Kidney epithelial cell (primary cell): ENCODE results near the gene RNF214. TPM values are rescaled to one million over a fixed set of nuclear protein-coding genes. Genes with fewer than 3 reads are reported as not detected.
"Not testable (repeated sequence)": the region's sequence is repeated elsewhere in the genome, so short reads cannot be mapped to it uniquely, and the experiment has no call there.

Source experiments
- DNase-seq: peaks from one replicate; pipeline ENCODE4 v3.0.0-alpha.2; 2010; ENCODE audit warnings: low read depth
- H3K27me3 ChIP-seq: 2 replicates; pipeline ENCODE4 v1.6.0; 2011; ENCODE audit warnings: low read length; ENCODE audit not compliant: control insufficient read depth, insufficient read depth
- H3K36me3 ChIP-seq: 2 replicates; pipeline ENCODE4 v1.5.1; 2011; ENCODE audit warnings: low read length; ENCODE audit not compliant: control insufficient read depth, insufficient read depth
- H3K4me3 ChIP-seq: 2 replicates; pipeline ENCODE4 v1.5.1; 2011; ENCODE audit warnings: low read depth, mild to moderate bottlenecking, control low read depth, low read length
- total RNA-seq: library from RNA; depleted of rRNA; stranded (reverse); fragments of >200 nt; gene quantifications from 2 replicates; pipeline ENCODE4 v1.2.3, GENCODE V29; 2015
- TF ChIP-seq, protein P1 (sequence below): IDR thresholded peaks from 2 replicates; pipeline ENCODE4 v1.5.1; 2011; ENCODE audit warnings: mild to moderate bottlenecking, moderate library complexity, low read length, control low read depth, inconsistent platforms; ENCODE audit not compliant: insufficient read depth, poor library complexity, severe bottlenecking

Gene RNF214
- total RNA-seq, 1 donor from 2014 or later, result 11.7 TPM

DNA sequence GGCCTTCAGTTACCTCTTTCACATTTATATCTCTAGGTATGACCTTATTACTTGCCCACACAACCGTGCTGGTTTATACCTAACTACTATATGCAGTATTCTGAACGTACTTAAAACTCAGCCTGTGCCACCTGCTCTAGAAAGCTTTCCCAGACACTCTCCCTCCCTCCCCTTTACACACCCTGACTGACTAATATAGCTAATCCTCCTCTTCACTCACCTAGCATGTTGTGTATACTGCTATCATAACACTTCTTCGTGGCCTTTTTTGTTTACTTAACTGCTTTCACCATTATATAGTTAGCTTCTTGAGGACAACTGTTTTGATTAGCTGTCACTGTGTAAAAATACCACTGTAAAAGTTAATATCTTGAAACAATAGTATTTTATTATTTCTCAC is 23.5 kb downstream of the RNF214 start:
- TF ChIP-seq, protein P1, sequence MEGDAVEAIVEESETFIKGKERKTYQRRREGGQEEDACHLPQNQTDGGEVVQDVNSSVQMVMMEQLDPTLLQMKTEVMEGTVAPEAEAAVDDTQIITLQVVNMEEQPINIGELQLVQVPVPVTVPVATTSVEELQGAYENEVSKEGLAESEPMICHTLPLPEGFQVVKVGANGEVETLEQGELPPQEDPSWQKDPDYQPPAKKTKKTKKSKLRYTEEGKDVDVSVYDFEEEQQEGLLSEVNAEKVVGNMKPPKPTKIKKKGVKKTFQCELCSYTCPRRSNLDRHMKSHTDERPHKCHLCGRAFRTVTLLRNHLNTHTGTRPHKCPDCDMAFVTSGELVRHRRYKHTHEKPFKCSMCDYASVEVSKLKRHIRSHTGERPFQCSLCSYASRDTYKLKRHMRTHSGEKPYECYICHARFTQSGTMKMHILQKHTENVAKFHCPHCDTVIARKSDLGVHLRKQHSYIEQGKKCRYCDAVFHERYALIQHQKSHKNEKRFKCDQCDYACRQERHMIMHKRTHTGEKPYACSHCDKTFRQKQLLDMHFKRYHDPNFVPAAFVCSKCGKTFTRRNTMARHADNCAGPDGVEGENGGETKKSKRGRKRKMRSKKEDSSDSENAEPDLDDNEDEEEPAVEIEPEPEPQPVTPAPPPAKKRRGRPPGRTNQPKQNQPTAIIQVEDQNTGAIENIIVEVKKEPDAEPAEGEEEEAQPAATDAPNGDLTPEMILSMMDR, result no peak
- Histone ChIP-seq H3K4me3 (no peak overlapping the region), H3K36me3 (no peaks in the 10 kb centered on the region), H3K27me3 (no peaks in the 10 kb centered on the region)
- DNase-seq, result no peak

DNA sequence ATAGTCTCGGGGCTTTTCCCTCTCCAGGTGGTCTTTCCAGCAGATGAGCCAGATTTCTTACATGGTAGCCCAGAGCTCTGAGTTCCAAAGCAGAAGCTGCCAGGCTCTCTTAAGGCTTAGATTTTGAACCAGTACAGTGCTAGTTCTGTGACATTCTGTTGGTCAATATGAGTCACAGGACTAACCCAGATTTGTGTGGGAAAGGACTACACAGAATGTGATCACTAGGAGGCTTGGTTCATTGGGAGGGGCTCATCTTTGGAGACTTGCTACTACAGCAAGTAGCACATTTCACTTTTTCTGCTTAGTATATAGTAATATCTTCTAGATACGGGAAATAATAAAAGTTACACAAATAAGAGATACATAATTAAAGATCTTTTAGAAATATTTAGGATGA is 24.1 kb downstream of the RNF214 start:
- H3K27me3 ChIP-seq, result no peaks in the 10 kb centered on the region
- DNase-seq, result no peak
- no peaks in the 10 kb centered on the region for H3K36me3 ChIP-seq
- TF ChIP-seq, protein P1, result no peak
- no peak overlapping the region for H3K4me3 ChIP-seq

DNA sequence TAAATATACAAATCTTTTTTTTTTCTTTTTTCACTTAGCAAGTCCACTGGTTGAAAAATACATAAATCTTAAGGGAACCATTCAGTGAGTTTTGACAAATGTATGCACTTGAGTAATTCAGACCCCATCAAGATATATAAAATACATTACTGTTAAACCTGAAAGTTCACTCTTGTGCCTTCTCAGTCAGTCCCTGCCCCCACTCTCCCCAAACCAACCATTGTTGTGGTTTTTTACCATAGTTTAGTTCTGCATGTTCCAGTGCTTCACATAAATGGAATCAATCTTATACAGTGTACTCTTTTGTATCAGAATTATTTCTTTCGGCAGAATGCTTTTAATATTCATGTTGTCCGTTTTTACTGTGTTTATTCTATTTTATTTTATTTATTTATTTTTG is 26.1 kb downstream of the RNF214 start:
- TF ChIP-seq, protein P1, result no peak
- Histone ChIP-seq H3K36me3 (no peaks in the 10 kb centered on the region), H3K4me3 (no peak overlapping the region), H3K27me3 (no peaks in the 10 kb centered on the region)
- DNase-seq, result no peak

DNA sequence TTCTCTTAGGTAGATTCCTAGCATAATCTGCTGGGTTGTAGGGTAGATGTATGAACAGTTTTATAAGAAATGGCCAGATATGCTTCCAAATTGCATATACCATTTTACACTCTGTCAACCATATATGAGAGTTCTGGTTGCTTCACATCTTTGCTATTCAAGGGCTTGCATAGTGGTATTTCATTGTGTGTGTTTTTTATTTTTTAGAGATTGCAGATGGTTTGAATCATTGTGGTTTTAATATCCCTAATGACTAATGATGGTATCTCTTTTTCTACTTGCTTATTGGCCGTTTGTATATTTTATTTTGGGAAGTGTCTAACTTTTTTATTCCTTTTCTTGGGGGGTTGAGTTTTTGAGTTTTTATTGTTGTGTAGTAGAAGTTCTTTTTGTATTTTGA is 26.9 kb downstream of the RNF214 start:
- no peaks in the 10 kb centered on the region for H3K36me3 ChIP-seq
- no peak for DNase-seq
- TF ChIP-seq, protein P1, result no peak
- no peak overlapping the region for H3K4me3 ChIP-seq
- no peaks in the 10 kb centered on the region for H3K27me3 ChIP-seq

DNA sequence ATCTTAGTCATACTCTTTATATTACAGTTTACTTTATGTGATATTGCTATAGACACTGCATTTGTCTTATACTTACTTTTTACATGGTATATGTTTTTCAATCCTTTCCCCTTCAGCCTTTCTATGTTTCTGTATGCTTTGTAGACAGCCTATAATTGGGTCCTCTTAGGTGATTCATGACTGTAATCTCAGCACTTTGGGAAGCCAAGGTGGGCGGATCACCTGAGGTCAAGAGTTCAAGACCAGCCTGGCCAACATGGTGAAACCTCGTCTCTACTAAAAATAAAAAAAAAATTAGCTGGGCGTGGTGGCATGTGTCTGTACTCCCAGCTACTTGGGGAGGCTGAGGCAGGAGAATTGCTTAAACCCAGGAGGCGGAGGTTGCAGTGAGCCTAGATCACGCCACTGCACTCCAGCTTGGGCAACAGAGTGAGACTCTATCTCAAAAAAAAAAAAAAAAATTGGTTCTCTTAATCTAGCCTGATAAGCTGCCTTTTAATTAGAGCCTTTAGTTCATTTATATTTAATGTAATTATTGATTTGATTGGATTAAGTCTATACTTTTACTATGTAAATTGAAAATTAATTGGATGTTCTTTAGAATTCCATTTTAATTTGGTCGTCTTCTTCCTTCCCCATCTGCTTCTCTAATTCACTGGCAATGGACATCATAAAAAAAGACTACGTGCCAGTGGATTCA is 32.3 kb downstream of the RNF214 start:
- DNase-seq, H3K36me3 ChIP-seq, H3K27me3 ChIP-seq, H3K4me3 ChIP-seq: not testable (repeated sequence)

DNA sequence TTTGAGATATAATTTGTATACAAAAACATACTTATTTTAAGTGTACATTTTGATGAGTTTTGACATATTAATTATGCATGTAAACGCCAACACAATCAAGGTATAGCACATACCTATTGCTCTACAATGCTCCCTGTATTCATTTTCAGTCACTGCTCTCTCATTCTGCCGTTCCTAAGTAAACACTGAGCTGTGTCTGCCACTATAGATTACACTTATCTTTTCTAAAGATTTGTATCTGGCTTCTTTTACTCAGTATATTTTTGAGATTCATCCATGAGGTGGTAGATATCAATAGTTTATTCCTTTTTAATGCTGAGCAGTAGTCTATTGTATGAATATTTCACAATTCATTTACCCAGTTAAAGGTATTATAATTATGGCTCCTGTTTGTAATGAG is 33.3 kb downstream of the RNF214 start:
- H3K27me3 ChIP-seq, result no peaks in the 10 kb centered on the region
- TF ChIP-seq, protein P1, result no peak
- no peak for DNase-seq
- no peaks in the 10 kb centered on the region for H3K36me3 ChIP-seq
- no peak overlapping the region for H3K4me3 ChIP-seq
